ENCODE measurements around the gene CHRM2. TPM values are rescaled to one million over a fixed set of nuclear protein-coding genes. Genes with fewer than 3 reads are reported as not detected.

CHRM2 gene
- total RNA-seq, 2 experiments from 2014 or later, result not detected

GRCh38 chr7:137006293-137006692 lies 137.8 kb downstream of the CHRM2 start:
- intact Hi-C loops (cut with DNase I, micrococcal nuclease), result no loop called here
- CTCF ChIA-PET, result no interaction called here
- Histone ChIP-seq H3K9me3 (ENCODE audit: control insufficient read depth in 1 of 2, insufficient read depth in 1 of 2, low read length in 2 of 2) (no peaks in the 10 kb centered on the region), H3K27ac (ENCODE audit: low read depth in 1 of 2, low read length in 2 of 2) (no peak overlapping the region), H3K27me3 (ENCODE audit: control insufficient read depth in 1 of 2, insufficient read depth in 2 of 2, low read length in 2 of 2) (no peaks in the 10 kb centered on the region), H3K36me3 (ENCODE audit: insufficient read depth, low read length) (no peaks in the 10 kb centered on the region), H3K4me3 (ENCODE audit: low read length) (no peak overlapping the region), H3K4me1 (ENCODE audit: insufficient read depth, low read length) (no peaks in the 10 kb centered on the region)
- Mint-ChIP-seq H3K4me1 (ENCODE audit: low read depth) (no peaks in the 10 kb centered on the region), H3K4me3 (no peak overlapping the region), H3K27me3 (no peaks in the 10 kb centered on the region), H3K27ac (no peak overlapping the region), H3K9me3 (peaks cover 3% of the 10 kb centered on the region), H3K36me3 (ENCODE audit: low read depth) (no peaks in the 10 kb centered on the region)
- no peak for DNase-seq
- ATAC-seq (ENCODE audit: poor library complexity), result no peak
- POLR2A ChIA-PET, result no interaction called here
- no peak for TF ChIP-seq CTCF (IDR thresholded peaks at IDR 0.05)

GRCh38 chr7:137007001-137007694 lies 138.7 kb downstream of the CHRM2 start:
- Mint-ChIP-seq H3K27me3 (no peaks in the 10 kb centered on the region), H3K36me3 (ENCODE audit: low read depth) (no peaks in the 10 kb centered on the region), H3K4me3 (no peak overlapping the region), H3K9me3 (peaks cover 3% of the 10 kb centered on the region), H3K4me1 (ENCODE audit: low read depth) (no peaks in the 10 kb centered on the region), H3K27ac (no peak overlapping the region)
- Histone ChIP-seq H3K4me1 (ENCODE audit: insufficient read depth, low read length) (no peaks in the 10 kb centered on the region), H3K36me3 (ENCODE audit: insufficient read depth, low read length) (no peaks in the 10 kb centered on the region), H3K4me3 (ENCODE audit: low read length) (no peak overlapping the region), H3K9me3 (ENCODE audit: control insufficient read depth in 1 of 2, insufficient read depth in 1 of 2, low read length in 2 of 2) (no peaks in the 10 kb centered on the region), H3K27ac (ENCODE audit: low read depth in 1 of 2, low read length in 2 of 2) (no peak overlapping the region), H3K27me3 (ENCODE audit: control insufficient read depth in 1 of 2, insufficient read depth in 2 of 2, low read length in 2 of 2) (no peaks in the 10 kb centered on the region)
- no peak for ATAC-seq (ENCODE audit: poor library complexity)
- POLR2A ChIA-PET, result no interaction called here
- TF ChIP-seq CTCF (IDR thresholded peaks at IDR 0.05), result no peak
- no peak for DNase-seq
- CTCF ChIA-PET, result no interaction called here
- intact Hi-C loops (cut with DNase I, micrococcal nuclease), result no loop called here

GRCh38 chr7:137009404-137009803 lies 141.0 kb downstream of the CHRM2 start:
- no peak for ATAC-seq (ENCODE audit: poor library complexity)

More at GRCh38 chr7:137009404-137009803, 141.0 kb downstream of the CHRM2 start:
- no peaks in the 10 kb centered on the region for H3K4me1 ChIP-seq (ENCODE audit: insufficient read depth, low read length)
- DNase-seq, result no peak
- Mint-ChIP-seq H3K36me3 (ENCODE audit: low read depth) (no peaks in the 10 kb centered on the region), H3K4me1 (ENCODE audit: low read depth) (no peaks in the 10 kb centered on the region), H3K27ac (no peak overlapping the region), H3K9me3 (peaks cover 2% of the 10 kb centered on the region), H3K4me3 (no peak overlapping the region), H3K27me3 (no peaks in the 10 kb centered on the region)
- H3K36me3 ChIP-seq (ENCODE audit: insufficient read depth, low read length), result no peaks in the 10 kb centered on the region
- H3K27ac ChIP-seq (ENCODE audit: low read depth in 1 of 2, low read length in 2 of 2), result no peak overlapping the region
- no peaks in the 10 kb centered on the region for H3K9me3 ChIP-seq (ENCODE audit: control insufficient read depth in 1 of 2, insufficient read depth in 1 of 2, low read length in 2 of 2)
- H3K4me3 ChIP-seq (ENCODE audit: low read length), result no peak overlapping the region
- no peak for TF ChIP-seq CTCF (IDR thresholded peaks at IDR 0.05)
- CTCF ChIA-PET, result no interaction called here
- H3K27me3 ChIP-seq (ENCODE audit: control insufficient read depth in 1 of 2, insufficient read depth in 2 of 2, low read length in 2 of 2), result no peaks in the 10 kb centered on the region
- POLR2A ChIA-PET, result no interaction called here
- intact Hi-C loops (cut with DNase I, micrococcal nuclease), result no loop called here
